GM12874 (cell line): Measurements from ENCODE around the gene FAM222B.

Experiments
- TF ChIP-seq, protein P1 (sequence below): IDR thresholded peaks from 2 replicates; pipeline ENCODE4 v1.5.1; 2011; ENCODE audit warnings: low read depth, mild to moderate bottlenecking, control low read depth, low read length, moderate library complexity; ENCODE audit not compliant: insufficient read depth

The FAM222B gene

GRCh38 chr17:28857905-28858800 lies 15.6 kb upstream of the FAM222B start:
- TF ChIP-seq, protein P1, sequence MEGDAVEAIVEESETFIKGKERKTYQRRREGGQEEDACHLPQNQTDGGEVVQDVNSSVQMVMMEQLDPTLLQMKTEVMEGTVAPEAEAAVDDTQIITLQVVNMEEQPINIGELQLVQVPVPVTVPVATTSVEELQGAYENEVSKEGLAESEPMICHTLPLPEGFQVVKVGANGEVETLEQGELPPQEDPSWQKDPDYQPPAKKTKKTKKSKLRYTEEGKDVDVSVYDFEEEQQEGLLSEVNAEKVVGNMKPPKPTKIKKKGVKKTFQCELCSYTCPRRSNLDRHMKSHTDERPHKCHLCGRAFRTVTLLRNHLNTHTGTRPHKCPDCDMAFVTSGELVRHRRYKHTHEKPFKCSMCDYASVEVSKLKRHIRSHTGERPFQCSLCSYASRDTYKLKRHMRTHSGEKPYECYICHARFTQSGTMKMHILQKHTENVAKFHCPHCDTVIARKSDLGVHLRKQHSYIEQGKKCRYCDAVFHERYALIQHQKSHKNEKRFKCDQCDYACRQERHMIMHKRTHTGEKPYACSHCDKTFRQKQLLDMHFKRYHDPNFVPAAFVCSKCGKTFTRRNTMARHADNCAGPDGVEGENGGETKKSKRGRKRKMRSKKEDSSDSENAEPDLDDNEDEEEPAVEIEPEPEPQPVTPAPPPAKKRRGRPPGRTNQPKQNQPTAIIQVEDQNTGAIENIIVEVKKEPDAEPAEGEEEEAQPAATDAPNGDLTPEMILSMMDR, result no peak

GRCh38 chr17:28856028-28856574 lies 13.5 kb upstream of the FAM222B start:
- TF ChIP-seq, protein P1, result no peak

GRCh38 chr17:28855336-28855679 lies 12.7 kb upstream of the FAM222B start:
- TF ChIP-seq, protein P1, result no peak

DNA sequence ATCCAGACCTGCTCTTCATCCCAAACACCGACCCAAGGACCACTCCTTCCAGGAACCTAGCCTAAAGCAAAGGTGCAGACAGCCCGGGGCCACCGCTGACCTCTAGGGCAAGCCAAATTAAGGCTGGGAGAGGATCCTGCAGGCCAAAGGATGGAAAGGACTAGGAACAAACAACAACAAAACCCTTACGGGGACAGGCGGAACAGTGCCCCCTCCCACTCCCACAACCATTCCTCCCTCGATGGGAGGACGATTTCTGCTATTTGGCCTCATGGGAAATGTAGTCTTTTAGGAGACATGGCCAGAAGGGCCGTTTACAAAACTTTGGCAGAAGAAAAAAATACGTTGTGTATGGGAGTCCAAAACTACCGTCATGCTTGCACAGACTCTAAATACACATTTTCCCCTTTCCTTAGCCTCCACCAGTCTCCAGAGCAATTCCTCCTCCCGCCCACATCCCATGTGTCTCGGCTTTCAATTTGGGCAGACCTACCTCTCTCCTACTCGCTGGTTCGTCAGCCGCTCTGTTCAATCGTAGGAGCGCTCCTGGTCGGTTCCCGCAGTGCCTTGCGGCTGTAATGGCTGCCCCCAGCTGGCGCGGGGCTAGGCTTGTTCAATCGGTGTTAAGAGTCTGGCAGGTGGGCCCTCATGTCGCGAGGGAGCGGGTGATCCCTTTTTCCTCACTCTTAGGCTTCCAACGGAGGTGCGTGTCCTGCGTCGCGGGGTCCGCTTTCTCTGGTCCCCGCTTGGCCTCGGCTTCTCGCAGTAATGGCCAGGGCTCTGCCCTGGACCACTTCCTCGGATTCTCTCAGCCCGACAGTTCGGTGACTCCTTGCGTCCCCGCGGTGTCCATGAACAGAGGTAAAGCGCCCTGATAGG lies 12.1 kb upstream of the FAM222B start, which contains the start of gene ERAL1:
Gene ERAL1, plus strand, starts transcription at position 560 of the 879 bp plus-strand sequence. Its CDS starts 19 bp downstream, at position 579.
- TF ChIP-seq, protein P1, result no peak

GRCh38 chr17:28853295-28853694 lies 10.7 kb upstream of the FAM222B start:
- TF ChIP-seq, protein P1, result no peak

- TF ChIP-seq, protein P1, result no peak
Measured at GRCh38 chr17:28849281-28849680, 6.7 kb upstream of the FAM222B start.

- TF ChIP-seq, protein P1, result peak; percentile 67
Measured at GRCh38 chr17:28848667-28849066, 6.1 kb upstream of the FAM222B start.
